ENCODE data around the gene RDM1. TPM values are rescaled to one million over a fixed set of nuclear protein-coding genes. Genes with fewer than 3 reads are reported as not detected.

RDM1 gene
- total RNA-seq, 1 experiment from 2014 or later, result 12.9 TPM

- BruUV-seq (replicated peaks), result no TSS peak
- Mint-ChIP-seq H3K27ac (ENCODE audit: unreplicated experiment) (no peak overlapping the region), H3K9me3 (ENCODE audit: unreplicated experiment) (no peaks in the 10 kb centered on the region), H3K4me3 (ENCODE audit: unreplicated experiment) (peak overlapping the region; percentile 46), H3K27me3 (ENCODE audit: insufficient read depth, unreplicated experiment) (no peaks in the 10 kb centered on the region), H3K4me1 (ENCODE audit: low read depth, unreplicated experiment) (peaks cover 20% of the 10 kb centered on the region), H3K36me3 (ENCODE audit: insufficient read depth, unreplicated experiment) (peaks cover 7% of the 10 kb centered on the region)
- intact Hi-C loops (cut with micrococcal nuclease; ENCODE audit: unreplicated experiment), result no loop called here
- no peaks in the 10 kb centered on the region for H3K9me3 ChIP-seq
- H3K27me3 ChIP-seq (replicated peaks; ENCODE audit: control insufficient read depth, insufficient read depth, low read length), result no peaks in the 10 kb centered on the region
- no peaks in the 10 kb centered on the region for H3K36me3 ChIP-seq (ENCODE audit: control insufficient read depth, insufficient read depth, low read length)
- ChIA-PET POLR2A (no interaction called here), CTCF (no interaction called here)
- TF ChIP-seq, protein P1, sequence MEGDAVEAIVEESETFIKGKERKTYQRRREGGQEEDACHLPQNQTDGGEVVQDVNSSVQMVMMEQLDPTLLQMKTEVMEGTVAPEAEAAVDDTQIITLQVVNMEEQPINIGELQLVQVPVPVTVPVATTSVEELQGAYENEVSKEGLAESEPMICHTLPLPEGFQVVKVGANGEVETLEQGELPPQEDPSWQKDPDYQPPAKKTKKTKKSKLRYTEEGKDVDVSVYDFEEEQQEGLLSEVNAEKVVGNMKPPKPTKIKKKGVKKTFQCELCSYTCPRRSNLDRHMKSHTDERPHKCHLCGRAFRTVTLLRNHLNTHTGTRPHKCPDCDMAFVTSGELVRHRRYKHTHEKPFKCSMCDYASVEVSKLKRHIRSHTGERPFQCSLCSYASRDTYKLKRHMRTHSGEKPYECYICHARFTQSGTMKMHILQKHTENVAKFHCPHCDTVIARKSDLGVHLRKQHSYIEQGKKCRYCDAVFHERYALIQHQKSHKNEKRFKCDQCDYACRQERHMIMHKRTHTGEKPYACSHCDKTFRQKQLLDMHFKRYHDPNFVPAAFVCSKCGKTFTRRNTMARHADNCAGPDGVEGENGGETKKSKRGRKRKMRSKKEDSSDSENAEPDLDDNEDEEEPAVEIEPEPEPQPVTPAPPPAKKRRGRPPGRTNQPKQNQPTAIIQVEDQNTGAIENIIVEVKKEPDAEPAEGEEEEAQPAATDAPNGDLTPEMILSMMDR (IDR thresholded peaks at IDR 0.05; ENCODE audit: insufficient read depth in 1 of 2, low read depth in 1 of 2, low read length in 1 of 2, severe bottlenecking in 1 of 2, unreplicated experiment in 1 of 2), result no peak
- peaks cover 3% of the 10 kb centered on the region; the same call in 1 of the 2 replicates for H3K4me1 ChIP-seq
- H3K4me3 ChIP-seq (ENCODE audit: low read depth, low read length), result no peak overlapping the region
- no peak for DNase-seq
Observed at GRCh38 chr17:35927714-35928113, 2.9 kb downstream of the RDM1 start.

- intact Hi-C loops (cut with micrococcal nuclease; ENCODE audit: unreplicated experiment), result no loop called here
- no peaks in the 10 kb centered on the region for H3K36me3 ChIP-seq (ENCODE audit: control insufficient read depth, insufficient read depth, low read length)
- Mint-ChIP-seq H3K27me3 (ENCODE audit: insufficient read depth, unreplicated experiment) (no peaks in the 10 kb centered on the region), H3K27ac (ENCODE audit: unreplicated experiment) (no peak overlapping the region), H3K36me3 (ENCODE audit: insufficient read depth, unreplicated experiment) (no peaks in the 10 kb centered on the region), H3K9me3 (ENCODE audit: unreplicated experiment) (no peaks in the 10 kb centered on the region), H3K4me1 (ENCODE audit: low read depth, unreplicated experiment) (peaks cover 6% of the 10 kb centered on the region), H3K4me3 (ENCODE audit: unreplicated experiment) (no peak overlapping the region)
- H3K4me1 ChIP-seq, result no peaks in the 10 kb centered on the region
- no peaks in the 10 kb centered on the region for H3K9me3 ChIP-seq
- CTCF ChIA-PET, result no interaction called here
- H3K4me3 ChIP-seq (ENCODE audit: low read depth, low read length), result no peak overlapping the region
- POLR2A ChIA-PET, result no interaction called here
- DNase-seq, result no peak
- BruUV-seq (replicated peaks), result no TSS peak
- H3K27me3 ChIP-seq (replicated peaks; ENCODE audit: control insufficient read depth, insufficient read depth, low read length), result no peaks in the 10 kb centered on the region
- TF ChIP-seq, protein P1 (IDR thresholded peaks at IDR 0.05; ENCODE audit: insufficient read depth in 1 of 2, low read depth in 1 of 2, low read length in 1 of 2, severe bottlenecking in 1 of 2, unreplicated experiment in 1 of 2), result no peak
Observed at GRCh38 chr17:35923609-35924114, 6.9 kb downstream of the RDM1 start.

- no peaks in the 10 kb centered on the region for H3K9me3 ChIP-seq
- DNase-seq, result no peak
- ChIA-PET CTCF (no interaction called here), POLR2A (no interaction called here)
- H3K4me3 Mint-ChIP-seq (ENCODE audit: unreplicated experiment), result no peak overlapping the region
- no peaks in the 10 kb centered on the region for H3K27me3 Mint-ChIP-seq (ENCODE audit: insufficient read depth, unreplicated experiment)
- H3K4me3 ChIP-seq (ENCODE audit: low read depth, low read length), result no peak overlapping the region
- no TSS peak for BruUV-seq (replicated peaks)
- no peaks in the 10 kb centered on the region for H3K9me3 Mint-ChIP-seq (ENCODE audit: unreplicated experiment)
- no peaks in the 10 kb centered on the region for H3K27me3 ChIP-seq (replicated peaks; ENCODE audit: control insufficient read depth, insufficient read depth, low read length)
- peaks cover 5% of the 10 kb centered on the region for H3K36me3 Mint-ChIP-seq (ENCODE audit: insufficient read depth, unreplicated experiment)
- intact Hi-C loops (cut with micrococcal nuclease; ENCODE audit: unreplicated experiment), result no loop called here
- no peaks in the 10 kb centered on the region for H3K4me1 ChIP-seq
- no peak overlapping the region for H3K27ac Mint-ChIP-seq (ENCODE audit: unreplicated experiment)
- H3K4me1 Mint-ChIP-seq (ENCODE audit: low read depth, unreplicated experiment), result no peaks in the 10 kb centered on the region
- TF ChIP-seq, protein P1 (IDR thresholded peaks at IDR 0.05; ENCODE audit: insufficient read depth in 1 of 2, low read depth in 1 of 2, low read length in 1 of 2, severe bottlenecking in 1 of 2, unreplicated experiment in 1 of 2), result no peak
- no peaks in the 10 kb centered on the region for H3K36me3 ChIP-seq (ENCODE audit: control insufficient read depth, insufficient read depth, low read length)
Observed at GRCh38 chr17:35920229-35920628, 10.3 kb downstream of the RDM1 start.
